Fibroblast of mammary gland (primary cell): ENCODE results near the gene ANO10.

Source experiments
- DNase-seq: peaks from one replicate; pipeline ENCODE4 v3.0.0-alpha.2; 2010; ENCODE audit warnings: low read depth
- H3K4me3 ChIP-seq: 2 replicates; pipeline ENCODE4 v1.5.1; 2011; ENCODE audit warnings: low read depth, mild to moderate bottlenecking, low read length, moderate library complexity; ENCODE audit not compliant: control insufficient read depth
- TF ChIP-seq, protein P1 (sequence below): conservative IDR thresholded peaks from 2 replicates; pipeline ENCODE4 v1.5.1; 2011; ENCODE audit warnings: low read depth, low read length, inconsistent platforms; ENCODE audit not compliant: control insufficient read depth, insufficient read depth

The ANO10 gene

DNA sequence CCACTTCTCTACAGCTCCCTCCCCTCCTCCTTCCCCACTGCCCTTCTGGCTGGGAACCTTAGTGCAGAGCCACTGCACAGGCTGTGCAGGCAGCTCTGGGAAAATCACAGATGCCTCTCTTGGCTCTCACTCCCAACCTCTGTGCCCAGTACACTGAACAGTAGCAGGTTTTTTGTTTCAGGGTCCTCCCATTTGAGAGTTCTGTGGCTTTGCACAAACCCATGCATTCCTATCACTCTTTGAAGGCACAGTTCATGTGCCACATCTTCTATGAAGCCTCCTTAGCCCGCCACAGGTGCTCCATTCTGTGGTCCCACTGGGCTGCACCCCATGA lies 231.6 kb downstream of the ANO10 start:
- TF ChIP-seq, protein P1, sequence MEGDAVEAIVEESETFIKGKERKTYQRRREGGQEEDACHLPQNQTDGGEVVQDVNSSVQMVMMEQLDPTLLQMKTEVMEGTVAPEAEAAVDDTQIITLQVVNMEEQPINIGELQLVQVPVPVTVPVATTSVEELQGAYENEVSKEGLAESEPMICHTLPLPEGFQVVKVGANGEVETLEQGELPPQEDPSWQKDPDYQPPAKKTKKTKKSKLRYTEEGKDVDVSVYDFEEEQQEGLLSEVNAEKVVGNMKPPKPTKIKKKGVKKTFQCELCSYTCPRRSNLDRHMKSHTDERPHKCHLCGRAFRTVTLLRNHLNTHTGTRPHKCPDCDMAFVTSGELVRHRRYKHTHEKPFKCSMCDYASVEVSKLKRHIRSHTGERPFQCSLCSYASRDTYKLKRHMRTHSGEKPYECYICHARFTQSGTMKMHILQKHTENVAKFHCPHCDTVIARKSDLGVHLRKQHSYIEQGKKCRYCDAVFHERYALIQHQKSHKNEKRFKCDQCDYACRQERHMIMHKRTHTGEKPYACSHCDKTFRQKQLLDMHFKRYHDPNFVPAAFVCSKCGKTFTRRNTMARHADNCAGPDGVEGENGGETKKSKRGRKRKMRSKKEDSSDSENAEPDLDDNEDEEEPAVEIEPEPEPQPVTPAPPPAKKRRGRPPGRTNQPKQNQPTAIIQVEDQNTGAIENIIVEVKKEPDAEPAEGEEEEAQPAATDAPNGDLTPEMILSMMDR, result no peak
- no peak overlapping the region for H3K4me3 ChIP-seq
- DNase-seq, result no peak

DNA sequence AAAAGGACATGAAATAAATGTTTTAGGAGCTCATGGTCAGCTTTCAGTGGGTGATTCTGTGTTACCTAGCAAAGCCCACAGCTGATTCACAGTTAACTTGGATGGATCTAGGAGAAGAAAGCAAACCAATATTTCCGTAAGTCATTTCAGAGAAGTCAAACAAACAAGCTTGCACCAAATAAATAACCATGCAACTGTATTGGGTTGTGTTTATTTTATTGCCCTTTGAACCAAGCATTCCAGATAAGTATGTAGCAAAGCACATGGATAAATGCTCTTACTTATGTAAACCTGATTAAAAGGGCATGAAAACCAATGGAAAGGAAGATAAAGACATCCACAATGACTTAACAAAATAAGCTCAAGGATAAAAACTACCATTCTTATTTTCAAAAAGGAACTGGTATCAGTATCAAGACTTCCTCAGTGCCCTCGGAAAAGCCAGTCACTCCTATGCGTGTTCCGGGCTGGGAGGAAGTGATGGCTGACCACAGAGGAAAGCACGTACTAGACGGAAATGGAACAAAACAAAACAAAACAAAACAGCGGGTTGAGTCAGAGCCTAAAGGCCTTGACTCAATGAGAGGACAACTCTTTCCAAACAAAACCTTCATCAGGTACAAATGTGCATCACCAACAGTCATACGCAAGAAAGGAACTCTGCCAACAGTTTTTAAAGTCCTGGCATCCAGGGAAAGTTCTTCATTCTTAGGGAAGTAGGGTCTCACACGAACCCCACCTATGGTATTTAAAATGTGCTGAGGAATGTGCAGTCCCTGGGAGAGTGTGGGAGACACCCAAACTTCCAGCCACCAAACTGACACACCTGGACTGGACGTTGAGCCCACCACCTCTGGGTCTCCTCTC lies 232.2 kb downstream of the ANO10 start:
- TF ChIP-seq, protein P1, result no peak
- peak; percentile 81 for DNase-seq
- no peak overlapping the region for H3K4me3 ChIP-seq

DNA sequence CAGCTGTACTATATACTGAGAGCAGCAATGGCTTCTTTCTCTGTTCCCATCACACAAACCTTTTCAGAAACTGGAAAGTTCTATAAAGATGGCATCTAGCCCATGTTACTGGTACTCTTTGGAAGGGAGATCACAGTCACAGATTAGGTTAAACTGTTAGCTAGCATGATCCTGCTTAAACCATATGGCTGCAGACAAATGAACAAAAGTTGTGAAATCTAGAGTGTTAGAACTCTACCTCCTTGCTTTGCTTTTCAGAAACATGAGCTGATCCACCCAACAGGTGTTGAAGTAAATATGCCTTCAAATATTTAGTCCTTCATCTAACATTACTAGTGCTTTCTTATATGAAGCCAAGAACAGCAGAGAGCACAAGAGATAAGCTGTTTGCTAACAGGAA lies 232.9 kb downstream of the ANO10 start:
- TF ChIP-seq, protein P1, result no peak
- no peak for DNase-seq
- H3K4me3 ChIP-seq, result no peak overlapping the region

DNA sequence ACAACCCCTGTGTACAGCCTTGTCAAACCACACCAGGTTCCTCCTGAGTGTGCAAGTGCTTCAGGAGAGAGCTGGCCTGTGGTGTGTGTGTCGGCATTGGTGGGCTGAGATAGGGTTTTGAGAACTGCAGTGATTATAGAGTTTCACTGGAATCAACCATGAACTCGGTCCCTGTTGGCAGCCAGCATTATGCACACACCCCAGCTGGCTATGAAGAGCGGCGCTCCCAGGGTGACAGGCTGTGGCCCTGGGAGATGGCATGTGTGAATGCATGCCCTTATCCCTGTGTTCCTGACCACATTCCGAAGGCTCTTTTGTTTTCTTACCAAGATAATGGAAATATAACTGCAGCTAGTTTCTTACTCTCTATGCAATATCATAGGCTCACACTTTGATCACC lies 233.6 kb downstream of the ANO10 start:
- no peak for DNase-seq
- H3K4me3 ChIP-seq, result no peak overlapping the region
- TF ChIP-seq, protein P1, result no peak

DNA sequence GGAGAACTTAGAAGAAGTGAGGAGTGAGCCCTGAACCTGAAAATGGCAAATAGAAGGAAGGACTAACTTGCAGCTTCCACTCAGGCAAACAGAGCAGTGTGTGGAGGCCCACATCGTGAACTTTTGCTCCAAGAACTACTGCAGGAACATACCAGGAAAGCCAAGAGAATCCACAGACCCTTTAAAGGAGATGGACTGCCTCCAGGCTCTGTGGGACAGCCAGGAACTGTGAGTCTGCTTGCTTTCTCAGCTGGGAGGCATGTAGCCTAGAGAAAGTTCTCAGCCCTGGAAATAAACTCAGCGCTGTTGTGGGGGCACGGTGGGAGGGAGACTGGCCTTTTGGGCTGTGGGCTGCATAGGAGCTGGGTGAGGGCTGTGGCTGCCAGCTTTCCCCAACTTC lies 242.5 kb downstream of the ANO10 start:
- no peak overlapping the region for H3K4me3 ChIP-seq
- TF ChIP-seq, protein P1, result no peak
- peak; percentile 64 for DNase-seq

DNA sequence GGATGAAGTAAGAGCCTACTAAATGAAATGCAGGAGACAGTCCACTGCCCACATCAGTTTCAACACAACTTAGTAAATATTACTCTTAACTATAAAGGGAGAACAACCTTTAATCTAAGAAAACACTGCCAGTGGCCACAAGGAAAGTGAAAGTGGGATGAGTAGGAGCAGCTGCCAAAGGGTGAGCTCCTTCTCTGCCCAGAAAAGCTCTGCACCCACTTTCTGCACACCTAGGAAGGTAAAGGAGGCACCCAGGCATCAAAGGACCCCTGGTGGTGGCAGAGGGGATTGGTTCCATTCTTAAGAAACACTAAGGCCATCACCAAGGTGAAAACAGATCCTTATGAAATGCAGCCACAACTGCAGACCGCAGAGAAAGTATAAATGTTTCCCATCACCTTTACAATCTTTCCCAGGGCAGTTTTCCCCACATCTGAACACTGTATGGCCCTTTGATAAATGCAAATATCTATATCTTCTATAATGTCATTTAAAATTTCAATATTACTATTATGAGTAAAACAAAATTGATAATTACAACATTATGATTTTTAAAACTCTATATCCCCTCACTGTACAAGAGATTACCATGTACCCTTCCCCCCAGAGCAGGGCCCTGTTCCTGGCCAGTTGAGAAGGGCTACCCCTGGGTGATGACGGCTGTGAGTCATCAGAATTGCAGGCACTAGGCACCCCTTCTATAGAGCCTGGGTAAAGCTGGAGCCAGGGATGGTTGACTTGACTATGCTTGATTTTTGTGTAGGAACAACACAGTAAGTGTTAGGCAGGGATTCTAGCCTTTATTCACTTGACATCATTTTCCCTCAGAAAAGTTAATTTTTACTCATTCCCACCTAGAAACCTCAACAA lies 243.5 kb downstream of the ANO10 start:
- TF ChIP-seq, protein P1, result peak; percentile 67
- no peak overlapping the region for H3K4me3 ChIP-seq
- peak; percentile 36 for DNase-seq
